HG03139 (cell line): ENCODE results near the gene DDX39A.
"Not testable (repeated sequence)": the region's sequence is repeated elsewhere in the genome, so short reads cannot be mapped to it uniquely, and the experiment has no call there.

ENCODE experiments used
- ATAC-seq: cut with Tn5 transposase; IDR thresholded peaks from one replicate; pipeline ENCODE4 v1.9.1; 2021; ENCODE audit not compliant: unreplicated experiment

The DDX39A gene

GRCh38 chr19:14391156-14391821 lies 27.9 kb downstream of the DDX39A start:
- no peak for ATAC-seq

GRCh38 chr19:14390548-14390947 lies 28.6 kb downstream of the DDX39A start:
- no peak for ATAC-seq

GRCh38 chr19:14385492-14385891 lies 33.6 kb downstream of the DDX39A start:
- no peak for ATAC-seq

GRCh38 chr19:14383661-14384555 lies 35.2 kb downstream of the DDX39A start:
- no peak for ATAC-seq

GRCh38 chr19:14381689-14382474 lies 37.3 kb downstream of the DDX39A start:
- no peak for ATAC-seq

- no peak for ATAC-seq
Observed at GRCh38 chr19:14379294-14380065, 39.7 kb downstream of the DDX39A start.

GRCh38 chr19:14378890-14379289 lies 40.3 kb downstream of the DDX39A start:
- ATAC-seq, result no peak

GRCh38 chr19:14377883-14378328 lies 41.2 kb downstream of the DDX39A start:
- ATAC-seq, result no peak

GRCh38 chr19:14375582-14376291 lies 43.4 kb downstream of the DDX39A start:
- no peak for ATAC-seq

- ATAC-seq, result no peak
Observed at GRCh38 chr19:14375055-14375581, 44.0 kb downstream of the DDX39A start.

- not testable (repeated sequence) for ATAC-seq
Observed at GRCh38 chr19:14374313-14374712, 44.8 kb downstream of the DDX39A start.

GRCh38 chr19:14372384-14373077 lies 46.6 kb downstream of the DDX39A start:
- not testable (repeated sequence) for ATAC-seq

- ATAC-seq, result no peak
Observed at GRCh38 chr19:14371301-14371821, 47.8 kb downstream of the DDX39A start.

GRCh38 chr19:14370940-14371280 lies 48.2 kb downstream of the DDX39A start:
- ATAC-seq, result no peak

GRCh38 chr19:14370169-14370939 lies 48.8 kb downstream of the DDX39A start:
- no peak for ATAC-seq

- no peak for ATAC-seq
Observed at GRCh38 chr19:14369399-14370168, 49.6 kb downstream of the DDX39A start.

GRCh38 chr19:14368011-14368513 lies 51.1 kb downstream of the DDX39A start:
- no peak for ATAC-seq
